Progenitor cell of endocrine pancreas (in vitro differentiated cells): ENCODE data around the gene TWF2. TPM values are rescaled to one million over a fixed set of nuclear protein-coding genes. Genes with fewer than 3 reads are reported as not detected.

ENCODE experiments used
- DNase-seq: peaks from one replicate; pipeline ENCODE4 v3.0.0; 2021; ENCODE audit warnings: low spot score; ENCODE audit not compliant: unreplicated experiment
- H3K27ac Mint-ChIP-seq: 2 replicates; pipeline ENCODE4 v1.8.0; 2021; ENCODE audit warnings: mild to moderate bottlenecking, moderate library complexity, mixed read lengths
- H3K27me3 Mint-ChIP-seq: 2 replicates; pipeline ENCODE4 v1.8.0; 2021; ENCODE audit warnings: mixed read lengths
- H3K36me3 Mint-ChIP-seq: 2 replicates; pipeline ENCODE4 v1.8.0; 2022; ENCODE audit warnings: mixed read lengths; ENCODE audit not compliant: insufficient read depth
- H3K4me1 Mint-ChIP-seq: 2 replicates; pipeline ENCODE4 v1.8.0; 2021; ENCODE audit warnings: low read depth, mixed read lengths
- H3K4me3 Mint-ChIP-seq: 2 replicates; pipeline ENCODE4 v1.8.0; 2021; ENCODE audit warnings: low read depth, mild to moderate bottlenecking, moderate library complexity, mixed read lengths
- H3K9me3 Mint-ChIP-seq: 2 replicates; pipeline ENCODE4 v1.8.0; 2021; ENCODE audit warnings: low read depth, mixed read lengths
- total RNA-seq: library from RNA; stranded (reverse); gene quantifications from 2 replicates; pipeline ENCODE4 v1.2.1, GENCODE V29; 2021
- TF ChIP-seq, protein P1 (sequence below): fragments of 200-600 bp; sonication (generic); IDR thresholded peaks from one replicate; pipeline ENCODE4 v1.5.0; 2021; ENCODE audit warnings: antibody characterized with exemption, mild to moderate bottlenecking; ENCODE audit not compliant: unreplicated experiment

The TWF2 gene
- total RNA-seq, 1 donor from 2014 or later: 27.6 TPM

GRCh38 chr3:52268036-52268435 is 29.1 kb upstream of the TWF2 start:
- peak overlapping the region; percentile 74 for H3K27ac Mint-ChIP-seq
- H3K27me3 Mint-ChIP-seq: no peaks in the 10 kb centered on the region
- no peaks in the 10 kb centered on the region for H3K9me3 Mint-ChIP-seq
- H3K4me3 Mint-ChIP-seq: no peak overlapping the region
- H3K4me1 Mint-ChIP-seq: peaks cover 20% of the 10 kb centered on the region
- DNase-seq: no peak
- TF ChIP-seq, protein P1, sequence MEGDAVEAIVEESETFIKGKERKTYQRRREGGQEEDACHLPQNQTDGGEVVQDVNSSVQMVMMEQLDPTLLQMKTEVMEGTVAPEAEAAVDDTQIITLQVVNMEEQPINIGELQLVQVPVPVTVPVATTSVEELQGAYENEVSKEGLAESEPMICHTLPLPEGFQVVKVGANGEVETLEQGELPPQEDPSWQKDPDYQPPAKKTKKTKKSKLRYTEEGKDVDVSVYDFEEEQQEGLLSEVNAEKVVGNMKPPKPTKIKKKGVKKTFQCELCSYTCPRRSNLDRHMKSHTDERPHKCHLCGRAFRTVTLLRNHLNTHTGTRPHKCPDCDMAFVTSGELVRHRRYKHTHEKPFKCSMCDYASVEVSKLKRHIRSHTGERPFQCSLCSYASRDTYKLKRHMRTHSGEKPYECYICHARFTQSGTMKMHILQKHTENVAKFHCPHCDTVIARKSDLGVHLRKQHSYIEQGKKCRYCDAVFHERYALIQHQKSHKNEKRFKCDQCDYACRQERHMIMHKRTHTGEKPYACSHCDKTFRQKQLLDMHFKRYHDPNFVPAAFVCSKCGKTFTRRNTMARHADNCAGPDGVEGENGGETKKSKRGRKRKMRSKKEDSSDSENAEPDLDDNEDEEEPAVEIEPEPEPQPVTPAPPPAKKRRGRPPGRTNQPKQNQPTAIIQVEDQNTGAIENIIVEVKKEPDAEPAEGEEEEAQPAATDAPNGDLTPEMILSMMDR: no peak
- H3K36me3 Mint-ChIP-seq: peaks cover 41% of the 10 kb centered on the region

DNA sequence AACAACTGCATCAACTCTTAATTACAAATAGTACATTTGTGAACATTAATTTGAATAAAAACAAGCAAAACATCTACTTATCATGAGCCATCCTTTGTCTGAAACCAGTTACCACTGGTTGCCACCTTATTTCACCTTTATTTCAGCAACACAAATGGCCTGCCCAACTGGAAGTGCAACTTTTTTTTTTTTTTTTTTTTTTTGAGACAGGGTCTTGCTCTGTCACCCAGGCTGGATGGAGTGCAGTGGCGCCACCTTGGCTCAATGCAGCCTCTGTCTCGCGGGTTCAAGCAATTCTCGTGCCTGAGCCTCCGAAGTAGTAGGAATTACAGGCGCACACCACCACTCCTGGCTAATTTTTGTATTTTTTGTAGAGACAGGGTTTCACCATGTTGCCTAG is 26.4 kb upstream of the TWF2 start:
- DNase-seq: no peak
- no peaks in the 10 kb centered on the region for H3K9me3 Mint-ChIP-seq

GRCh38 chr3:52262447-52262846 is 23.5 kb upstream of the TWF2 start:
- Mint-ChIP-seq H3K27ac (no peak overlapping the region), H3K4me3 (no peak overlapping the region), H3K27me3 (no peaks in the 10 kb centered on the region), H3K4me1 (peaks cover 28% of the 10 kb centered on the region), H3K9me3 (no peaks in the 10 kb centered on the region), H3K36me3 (peaks cover 56% of the 10 kb centered on the region)
- DNase-seq: no peak
- TF ChIP-seq, protein P1: no peak

More for the DNA sequence above, 26.4 kb upstream of the TWF2 start:
- no peak overlapping the region for H3K27ac Mint-ChIP-seq
- peaks cover 18% of the 10 kb centered on the region for H3K4me1 Mint-ChIP-seq
- H3K4me3 Mint-ChIP-seq: no peak overlapping the region
- peaks cover 46% of the 10 kb centered on the region for H3K36me3 Mint-ChIP-seq
- TF ChIP-seq, protein P1: no peak
- no peaks in the 10 kb centered on the region for H3K27me3 Mint-ChIP-seq

- Mint-ChIP-seq H3K9me3 (no peaks in the 10 kb centered on the region), H3K36me3 (peaks cover 44% of the 10 kb centered on the region), H3K4me3 (no peak overlapping the region), H3K27ac (no peak overlapping the region), H3K27me3 (no peaks in the 10 kb centered on the region), H3K4me1 (peaks cover 20% of the 10 kb centered on the region)
- no peak for DNase-seq
- TF ChIP-seq, protein P1: no peak
Measured at GRCh38 chr3:52259448-52259847, 20.5 kb upstream of the TWF2 start.

DNA sequence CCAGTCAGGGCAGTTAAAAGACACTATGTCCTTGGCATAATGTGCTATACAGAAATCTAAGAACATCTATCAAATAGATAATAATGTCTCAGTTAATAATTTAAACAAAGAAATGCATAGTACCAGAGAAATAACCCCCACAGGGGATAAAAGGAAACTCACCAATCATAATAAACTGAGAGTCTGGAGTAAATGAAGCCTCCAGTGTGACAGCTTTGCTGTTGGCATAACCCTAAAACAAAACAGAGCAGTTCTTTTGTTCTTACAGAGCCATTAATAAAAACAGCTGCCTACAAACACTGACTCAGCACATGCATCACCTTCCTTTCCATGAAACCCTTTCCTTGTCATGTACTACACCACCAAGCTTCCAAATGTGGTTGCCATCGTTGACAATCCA is 20.1 kb upstream of the TWF2 start:
- Mint-ChIP-seq H3K4me1 (peaks cover 16% of the 10 kb centered on the region), H3K27ac (no peak overlapping the region), H3K27me3 (no peaks in the 10 kb centered on the region), H3K4me3 (no peak overlapping the region), H3K9me3 (no peaks in the 10 kb centered on the region), H3K36me3 (peaks cover 42% of the 10 kb centered on the region)
- no peak for DNase-seq
- TF ChIP-seq, protein P1: no peak
